Endothelial cell of umbilical vein (primary cell): ENCODE measurements around the gene GPR161. TPM values are rescaled to one million over a fixed set of nuclear protein-coding genes. Genes with fewer than 3 reads are reported as not detected.
A peak's percentile ranks its signal among the peaks of the same experiment; 100 is the strongest.

Experiments used
- BruUV-seq: library from RNA; stranded (reverse); fragments of 400-500 nt; replicated peaks from 2 replicates; lab custom pipeline; 2021; lab: Mats Ljungman, UMichigan
- CTCF ChIA-PET: fragments of 300-600, 350-600 bp; sonication (Branson Sonifier 250); formaldehyde crosslinking; loops from one replicate; lab custom pipeline; 2021; ENCODE audit warnings: antibody characterized with exemption, inconsistent platforms; lab: Charles Lee
- POLR2A ChIA-PET: fragments of 300-600, 350-600 bp; sonication (Branson Sonifier 250); formaldehyde crosslinking; loops from one replicate; lab custom pipeline; 2021; ENCODE audit warnings: antibody characterized with exemption, inconsistent platforms; lab: Charles Lee
- DNase-seq: peaks from one replicate; pipeline ENCODE4 v3.0.0-alpha.2; 2011; ENCODE audit warnings: low read depth, low spot score
- FAIRE-seq: peaks from 2 replicates; lab custom pipeline; 2011; peaks lifted over from hg19 to GRCh38; lab: Jason Lieb, UNC
- H2AFZ ChIP-seq: 2 replicates; pipeline ENCODE4 v1.6.0; 2012; ENCODE audit warnings: low read depth, low read length, control low read depth, inconsistent platforms
- H3K27ac ChIP-seq: 2 replicates; pipeline ENCODE4 v1.5.1; 2011; ENCODE audit warnings: low read depth, mild to moderate bottlenecking, control low read depth, low read length, moderate library complexity; ENCODE audit not compliant: insufficient read depth
- H3K27me3 ChIP-seq, 2 experiments: 2 replicates each; pipeline versions ENCODE4 v1.6.0 to v1.6.1; 2011; ENCODE audit warnings: low read length in 2 of 2, mixed read lengths in 1 of 2; ENCODE audit not compliant: control insufficient read depth in 2 of 2, insufficient read depth in 2 of 2
- H3K36me3 ChIP-seq, 2 experiments: 2 replicates in 1 of 2; 3 replicates in 1 of 2; pipeline ENCODE4 v1.5.1; 2011; ENCODE audit warnings: low read length in 2 of 2, mild to moderate bottlenecking in 1 of 2, moderate library complexity in 1 of 2; ENCODE audit not compliant: control insufficient read depth in 2 of 2, insufficient read depth in 2 of 2; ENCODE audit errors: extremely low read depth in 1 of 2
- H3K4me1 ChIP-seq: 3 replicates; pipeline ENCODE4 v1.5.1; 2011; ENCODE audit warnings: mild to moderate bottlenecking, low read length; ENCODE audit not compliant: control insufficient read depth, insufficient read depth; ENCODE audit errors: extremely low read depth
- H3K4me2 ChIP-seq: 2 replicates; pipeline ENCODE4 v1.6.1; 2011; ENCODE audit warnings: low read length, control low read depth, mixed read lengths; ENCODE audit not compliant: insufficient read depth
- H3K4me3 ChIP-seq, 3 experiments: fragments of 200-600 bp in 1 of 3; sonication (generic), shearing (Covaris generic) in 1 of 3; replicated peaks in 1 of 3; 2 replicates each; pipeline ENCODE4 v1.5.1; 2011 to 2016; ENCODE audit warnings: control low read depth in 3 of 3, low read length in 3 of 3, mild to moderate bottlenecking in 2 of 3, inconsistent platforms in 1 of 3, low read depth in 1 of 3, moderate library complexity in 1 of 3; ENCODE audit not compliant: insufficient read depth in 1 of 3
- H3K79me2 ChIP-seq: 2 replicates; pipeline ENCODE4 v1.6.0; 2012; ENCODE audit warnings: low read length, inconsistent platforms; ENCODE audit not compliant: control insufficient read depth, insufficient read depth
- H3K9ac ChIP-seq: replicated peaks from 2 replicates; pipeline ENCODE3; 2011; ENCODE audit warnings: low read length, control low read depth; ENCODE audit not compliant: insufficient read depth; ENCODE audit errors: extremely low read depth
- H3K9me1 ChIP-seq: replicated peaks from 3 replicates; pipeline ENCODE4 v1.6.0; 2011; ENCODE audit warnings: mild to moderate bottlenecking, low read length; ENCODE audit not compliant: control insufficient read depth, insufficient read depth; ENCODE audit errors: extremely low read depth
- H3K9me3 ChIP-seq: replicated peaks from 2 replicates; pipeline ENCODE4 v1.5.1; 2012; ENCODE audit warnings: low read length, inconsistent platforms; ENCODE audit not compliant: control insufficient read depth, insufficient read depth
- H4K20me1 ChIP-seq: replicated peaks from 2 replicates; pipeline ENCODE3; 2011; ENCODE audit warnings: mild to moderate bottlenecking, low read length; ENCODE audit not compliant: control insufficient read depth, insufficient read depth; ENCODE audit errors: extremely low read depth
- POLR2A ChIP-seq: IDR thresholded peaks from 2 replicates; pipeline ENCODE4 v1.6.1; 2012; ENCODE audit warnings: low read depth, mild to moderate bottlenecking, control low read depth, low read length
- POLR2AphosphoS5 ChIP-seq: IDR thresholded peaks from 2 replicates; pipeline ENCODE4 v1.6.1; 2012; ENCODE audit warnings: low read depth, mild to moderate bottlenecking, control low read depth, low read length, moderate library complexity; ENCODE audit not compliant: insufficient read depth
- dilution Hi-C: fragments of 300-500 bp; cut with MboI; formaldehyde crosslinking; loops from one replicate; pipeline ENCODE4 v1.15.0; 2019; ENCODE audit warnings: low sequenced_read_pairs; ENCODE audit not compliant: extremely low pct_ligation_motif_present
- intact Hi-C: fragments of 100-400 bp; cut with micrococcal nuclease; formaldehyde crosslinking; loops from one replicate; pipeline ENCODE4 v1.10.0; 2022
- polyA plus RNA-seq, 4 experiments: library from polyadenylated mRNA; depleted of rRNA in 3 of 4; stranded (reverse) in 3 of 4; unstranded in 1 of 4; fragments of >200 nt; gene quantifications; 2 replicates each; pipeline versions ENCODE4 v1.2.1 to v1.2.3, GENCODE V29; 2011 to 2012; ENCODE audit warnings: missing spikeins in 1 of 4
- total RNA-seq: library from RNA; stranded (reverse); gene quantifications from 2 replicates; pipeline ENCODE4 v1.2.3, GENCODE V29; 2021
- TF ChIP-seq, protein P1 (sequence below), 2 donors: IDR thresholded peaks; 1 replicate in 1 of 2; 2 replicates in 1 of 2; pipeline ENCODE4 v1.5.1; 2011; ENCODE audit warnings: low read length in 2 of 2, mild to moderate bottlenecking in 2 of 2, moderate library complexity in 2 of 2, control low read depth in 1 of 2, inconsistent platforms in 1 of 2, low read depth in 1 of 2; ENCODE audit not compliant: insufficient read depth in 1 of 2; ENCODE audit errors: extremely low read depth in 1 of 2

The GPR161 gene
- total and polyA plus RNA-seq, 2 donors (not counting 3 experiments of a cell fraction or from before 2014, with no cell fraction given), result 34.7 to 36.5 TPM

DNA sequence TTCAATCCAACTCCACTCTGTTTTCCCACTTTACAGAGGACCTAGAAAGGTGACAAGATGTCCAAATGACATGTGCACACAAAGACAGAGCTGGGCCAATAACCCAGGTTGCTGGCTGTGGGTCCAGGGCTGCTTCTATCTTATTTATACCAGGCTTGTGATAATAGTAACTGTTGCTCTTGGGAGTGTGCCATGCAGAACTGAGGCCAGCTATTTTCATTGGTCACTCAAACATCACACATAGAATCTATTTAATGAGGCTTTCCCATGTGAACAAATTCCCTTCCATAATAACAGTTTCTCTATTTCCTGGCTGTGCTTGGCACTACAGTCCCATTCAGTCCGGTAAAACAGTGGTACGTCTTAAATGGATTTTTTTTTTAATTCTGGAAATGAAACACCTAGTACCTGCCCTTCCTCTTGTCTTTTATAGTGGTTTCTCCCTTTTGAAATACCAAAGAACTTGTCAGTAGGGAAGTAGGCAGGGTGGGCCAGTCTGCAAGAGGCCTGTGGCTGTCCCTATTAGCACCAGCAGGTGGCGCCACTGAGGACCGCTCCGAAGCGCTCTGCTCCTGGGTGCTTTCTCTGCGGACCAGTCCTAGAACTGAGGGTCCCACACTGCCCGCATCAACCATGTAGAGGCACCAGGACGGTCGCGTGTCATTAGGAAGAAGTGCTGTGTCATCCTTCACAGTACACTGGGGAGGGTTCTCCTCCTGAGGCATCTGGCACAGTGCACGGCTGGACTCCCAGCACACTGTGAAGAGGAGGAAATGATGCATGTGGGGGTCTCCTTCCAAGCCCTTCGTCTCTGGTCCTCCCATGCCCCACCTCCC lies 52.1 kb downstream of the GPR161 start:
- H3K79me2 ChIP-seq, result no peaks in the 10 kb centered on the region
- DNase-seq (peak; percentile 46), FAIRE-seq (peak; percentile 78)
- ChIA-PET POLR2A (no interaction called here), CTCF (interaction anchor here (0.6 to 2.9 kb wide), 24 partner anchors 9 to 363 kb away, joined by 3 to 10 read pairs (median 4); partner anchors contain the start of genes DCAF6, GPR161, MPC2 and MPZL1)
- H3K27ac ChIP-seq, result no peak overlapping the region
- H3K9ac ChIP-seq, result no peak overlapping the region
- no peaks in the 10 kb centered on the region for H3K27me3 ChIP-seq
- dilution Hi-C loops, result no loop called here
- H3K4me1 ChIP-seq, result peaks cover 5% of the 10 kb centered on the region
- H4K20me1 ChIP-seq, result no peaks in the 10 kb centered on the region
- H3K4me3 ChIP-seq, result no peak overlapping the region
- intact Hi-C loops, result loop anchor here (5.0 kb wide), 3 partner anchors 53 to 262 kb away; partner anchors contain the start of genes GPR161 and SFT2D2
- H3K4me2 ChIP-seq, result no peak overlapping the region
- peaks cover 0 to 12% of the 10 kb centered on the region in 2 experiments for H3K36me3 ChIP-seq
- no peaks in the 10 kb centered on the region for H3K9me3 ChIP-seq
- H3K9me1 ChIP-seq, result no peaks in the 10 kb centered on the region
- TF ChIP-seq POLR2AphosphoS5 (no peak), POLR2A (no peak)
- TF ChIP-seq, protein P1, sequence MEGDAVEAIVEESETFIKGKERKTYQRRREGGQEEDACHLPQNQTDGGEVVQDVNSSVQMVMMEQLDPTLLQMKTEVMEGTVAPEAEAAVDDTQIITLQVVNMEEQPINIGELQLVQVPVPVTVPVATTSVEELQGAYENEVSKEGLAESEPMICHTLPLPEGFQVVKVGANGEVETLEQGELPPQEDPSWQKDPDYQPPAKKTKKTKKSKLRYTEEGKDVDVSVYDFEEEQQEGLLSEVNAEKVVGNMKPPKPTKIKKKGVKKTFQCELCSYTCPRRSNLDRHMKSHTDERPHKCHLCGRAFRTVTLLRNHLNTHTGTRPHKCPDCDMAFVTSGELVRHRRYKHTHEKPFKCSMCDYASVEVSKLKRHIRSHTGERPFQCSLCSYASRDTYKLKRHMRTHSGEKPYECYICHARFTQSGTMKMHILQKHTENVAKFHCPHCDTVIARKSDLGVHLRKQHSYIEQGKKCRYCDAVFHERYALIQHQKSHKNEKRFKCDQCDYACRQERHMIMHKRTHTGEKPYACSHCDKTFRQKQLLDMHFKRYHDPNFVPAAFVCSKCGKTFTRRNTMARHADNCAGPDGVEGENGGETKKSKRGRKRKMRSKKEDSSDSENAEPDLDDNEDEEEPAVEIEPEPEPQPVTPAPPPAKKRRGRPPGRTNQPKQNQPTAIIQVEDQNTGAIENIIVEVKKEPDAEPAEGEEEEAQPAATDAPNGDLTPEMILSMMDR (IDR thresholded peaks at IDR 0.05; ENCODE audit: extremely low read depth in 1 of 2, insufficient read depth in 1 of 2, low read depth in 1 of 2, low read length in 2 of 2), result peak; percentile 89 to 92
- no TSS peak for BruUV-seq
- H2AFZ ChIP-seq, result no peak overlapping the region
